AG10803 (cell line): Measurements from ENCODE around the gene EHBP1.

Source experiments
- DNase-seq: peaks from one replicate; pipeline ENCODE4 v3.0.0; 2010; ENCODE audit warnings: low read depth
- H3K4me3 ChIP-seq: 2 replicates; pipeline ENCODE4 v1.5.1; 2011; ENCODE audit warnings: mild to moderate bottlenecking, low read length, control low read depth
- CTCF ChIP-seq: conservative IDR thresholded peaks from 2 replicates; pipeline ENCODE4 v1.5.1; 2011; ENCODE audit warnings: mild to moderate bottlenecking, low read length, control low read depth, inconsistent platforms

The EHBP1 gene

GRCh38 chr2:62724886-62725711, 19.6 kb downstream of the EHBP1 start:
- no peak overlapping the region for H3K4me3 ChIP-seq
- no peak for DNase-seq
- TF ChIP-seq CTCF: no peak

- no peak for TF ChIP-seq CTCF
- no peak for DNase-seq
Measured at GRCh38 chr2:62725712-62726055, 20.2 kb downstream of the EHBP1 start.

GRCh38 chr2:62727259-62727867, 21.9 kb downstream of the EHBP1 start:
- DNase-seq: no peak
- TF ChIP-seq CTCF: no peak
- H3K4me3 ChIP-seq: no peak overlapping the region

More at GRCh38 chr2:62725712-62726055, 20.2 kb downstream of the EHBP1 start:
- no peak overlapping the region for H3K4me3 ChIP-seq

GRCh38 chr2:62727876-62728566, 22.5 kb downstream of the EHBP1 start:
- TF ChIP-seq CTCF: no peak
- no peak for DNase-seq
- no peak overlapping the region for H3K4me3 ChIP-seq

GRCh38 chr2:62731275-62731674, 25.8 kb downstream of the EHBP1 start:
- H3K4me3 ChIP-seq: no peak overlapping the region
- no peak for TF ChIP-seq CTCF
- DNase-seq: no peak

- no peak for TF ChIP-seq CTCF
- DNase-seq: no peak
- no peak overlapping the region for H3K4me3 ChIP-seq
Measured at GRCh38 chr2:62732262-62732777, 26.8 kb downstream of the EHBP1 start.
